Activated T-cell treated with anti-CD3 and anti-CD28 coated beads, Interleukin-2, amount 50 U/mL, for 48 hours (primary cell): Measurements from ENCODE around the gene ACADVL.
"Not testable (repeated sequence)": the region's sequence is repeated elsewhere in the genome, so short reads cannot be mapped to it uniquely, and the experiment has no call there.

Experiments used
- DNase-seq, 2 experiments: peaks; one replicate each; pipeline ENCODE4 v3.0.0-alpha.2; 2020

Gene ACADVL

GRCh38 chr17:7235693-7236665, 16.2 kb downstream of the ACADVL start:
- no peak for DNase-seq

- DNase-seq, result no peak
Measured at GRCh38 chr17:7236808-7237207, 17.1 kb downstream of the ACADVL start.

GRCh38 chr17:7237266-7237760, 17.6 kb downstream of the ACADVL start:
- DNase-seq, result no peak

GRCh38 chr17:7237761-7238419, 18.2 kb downstream of the ACADVL start:
- peak; percentile 91 for DNase-seq

- DNase-seq, result peak; percentile 51 to 63
Measured at GRCh38 chr17:7238420-7239090, 18.8 kb downstream of the ACADVL start.

- peak; percentile 97 to 98 for DNase-seq
Measured at GRCh38 chr17:7239091-7240027, 19.6 kb downstream of the ACADVL start, which contains the start of gene PHF23. PHF23 (minus strand) TSS chr17:7239457; CDS start chr17:7239279, 178 bp downstream.

- DNase-seq, result no peak
Measured at GRCh38 chr17:7240375-7240774, 20.6 kb downstream of the ACADVL start.

GRCh38 chr17:7241090-7241733, 21.5 kb downstream of the ACADVL start:
- DNase-seq, result no peak

GRCh38 chr17:7241783-7242716, 22.3 kb downstream of the ACADVL start, which contains the start of gene GABARAP:
GABARAP (minus strand) TSS chr17:7242449; CDS start chr17:7242330, 119 bp downstream.
- peak; percentile 97 for DNase-seq

GRCh38 chr17:7242717-7243452, 23.1 kb downstream of the ACADVL start:
- DNase-seq, result peak; percentile 94 to 95

- DNase-seq, result no peak
Measured at GRCh38 chr17:7243453-7243729, 23.7 kb downstream of the ACADVL start.

- not testable (repeated sequence) for DNase-seq
Measured at GRCh38 chr17:7243838-7244237, 24.1 kb downstream of the ACADVL start.

- no peak for DNase-seq
Measured at GRCh38 chr17:7246779-7247178, 27.0 kb downstream of the ACADVL start.

GRCh38 chr17:7248796-7249195, 29.1 kb downstream of the ACADVL start:
- no peak for DNase-seq

GRCh38 chr17:7249214-7249613, 29.5 kb downstream of the ACADVL start:
- no peak for DNase-seq

GRCh38 chr17:7249830-7250229, 30.1 kb downstream of the ACADVL start:
- DNase-seq, result no peak

GRCh38 chr17:7250695-7251627, 31.2 kb downstream of the ACADVL start:
- DNase-seq, result peak in 1 of 2 experiments; percentile 47

- DNase-seq, result peak; percentile 99 to 100
Measured at GRCh38 chr17:7251661-7252175, 32.0 kb downstream of the ACADVL start, which contains the start of gene CTDNEP1. CTDNEP1 (minus strand) TSS chr17:7251734; CDS start chr17:7251296, 438 bp downstream.
